ENCODE results near the gene NUCKS1.

DNA sequence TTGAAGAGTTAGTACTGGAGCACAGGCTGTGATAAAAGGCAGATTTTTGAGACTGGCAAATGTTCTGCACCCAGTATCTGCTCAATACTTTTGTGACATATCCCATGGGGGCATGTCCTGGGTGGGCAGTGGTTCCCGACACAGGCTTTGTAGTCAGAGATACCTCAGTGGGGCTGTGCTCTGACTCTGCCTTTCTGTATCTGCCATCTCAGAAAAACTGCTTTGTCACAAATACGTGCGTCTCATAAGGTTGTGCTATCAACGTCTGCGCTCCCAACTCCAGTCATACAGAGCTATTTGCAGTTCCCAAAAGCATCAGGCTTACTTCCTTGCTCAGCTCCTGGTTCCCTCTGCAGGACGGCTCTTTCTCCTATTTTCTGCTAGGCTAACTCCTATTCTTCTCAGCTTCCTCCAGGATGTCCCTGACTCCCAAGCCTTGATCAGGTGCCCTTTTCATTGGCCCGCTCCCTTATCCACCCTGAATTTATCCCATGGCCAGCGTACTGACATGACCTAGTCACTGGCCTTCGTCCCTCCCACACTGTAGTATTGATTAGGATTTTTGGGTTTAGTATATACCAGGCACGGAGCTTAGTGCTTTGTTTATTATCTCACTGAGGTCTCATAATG, 37.4 kb upstream of the NUCKS1 start:
- TF ChIP-seq POLR2AphosphoS5 (IDR thresholded peaks at IDR 0.05; ENCODE audit: borderline replicate concordance, low read depth, low read length) (no peak), EZH2 (IDR thresholded peaks at IDR 0.05) (no peak)

All from SK-N-MC (cell line).